Mucosa of rectum (tissue), 2 donors: ENCODE data around the gene SERPINB13.
"Not testable (repeated sequence)": the region's sequence is repeated elsewhere in the genome, so short reads cannot be mapped to it uniquely, and the experiment has no call there.

ENCODE experiments used
- H3K27ac ChIP-seq, 2 donors: one replicate each; pipeline ENCODE4 v1.7.0; 2013; ENCODE audit warnings: inconsistent platforms in 2 of 2, low read depth in 2 of 2, low read length in 2 of 2
- H3K27me3 ChIP-seq, 2 donors: one replicate each; pipeline ENCODE4 v1.7.0; 2013; ENCODE audit warnings: low read length in 2 of 2; ENCODE audit not compliant: control insufficient read depth in 2 of 2, insufficient read depth in 2 of 2
- H3K36me3 ChIP-seq, 2 donors: one replicate each; pipeline ENCODE4 v1.7.0; 2013; ENCODE audit warnings: low read length in 2 of 2; ENCODE audit not compliant: control insufficient read depth in 2 of 2, insufficient read depth in 2 of 2
- H3K4me1 ChIP-seq, 2 donors: one replicate each; pipeline ENCODE4 v1.7.0; 2013; ENCODE audit warnings: low read length in 2 of 2, mild to moderate bottlenecking in 1 of 2; ENCODE audit not compliant: control insufficient read depth in 2 of 2, insufficient read depth in 2 of 2
- H3K4me3 ChIP-seq, 2 donors: one replicate each; pipeline ENCODE4 v1.7.0; 2013; ENCODE audit warnings: low read length in 2 of 2
- H3K9ac ChIP-seq, 2 donors: one replicate each; pipeline ENCODE4 v1.7.0; 2013; ENCODE audit warnings: low read length in 2 of 2, low read depth in 1 of 2, mild to moderate bottlenecking in 1 of 2
- H3K9me3 ChIP-seq, 2 donors: one replicate each; pipeline ENCODE4 v1.7.0; 2013; ENCODE audit warnings: low read length in 2 of 2; ENCODE audit not compliant: control insufficient read depth in 2 of 2
- donor health status: healthy.
- donor health status: Normal muscosa, but diverticular disease.

Gene SERPINB13

GRCh38 chr18:63613420-63613819 lies 26.3 kb downstream of the SERPINB13 start:
- Histone ChIP-seq H3K4me1 (no peaks in the 10 kb centered on the region), H3K4me3 (no peak overlapping the region), H3K36me3 (no peaks in the 10 kb centered on the region), H3K9ac (no peak overlapping the region), H3K9me3 (no peaks in the 10 kb centered on the region), H3K27ac (no peak overlapping the region), H3K27me3 (no peaks in the 10 kb centered on the region)

- Histone ChIP-seq H3K9me3 (no peaks in the 10 kb centered on the region), H3K4me3 (no peak overlapping the region), H3K36me3 (no peaks in the 10 kb centered on the region), H3K27ac (no peak overlapping the region), H3K9ac (no peak overlapping the region), H3K27me3 (no peaks in the 10 kb centered on the region), H3K4me1 (no peaks in the 10 kb centered on the region)
These were observed 30.1 kb downstream of the SERPINB13 start for GRCh38 chr18:63617049-63617914.

GRCh38 chr18:63617915-63618234 lies 30.7 kb downstream of the SERPINB13 start:
- no peaks in the 10 kb centered on the region for H3K36me3 ChIP-seq
- no peaks in the 10 kb centered on the region for H3K9me3 ChIP-seq
- no peak overlapping the region for H3K27ac ChIP-seq
- H3K27me3 ChIP-seq = no peaks in the 10 kb centered on the region
- H3K4me1 ChIP-seq = no peaks in the 10 kb centered on the region
- H3K4me3 ChIP-seq = no peak overlapping the region
- H3K9ac ChIP-seq = no peak overlapping the region

- H3K36me3 ChIP-seq = no peaks in the 10 kb centered on the region
These were observed 32.5 kb downstream of the SERPINB13 start for GRCh38 chr18:63619661-63620060.

GRCh38 chr18:63624863-63625262 lies 37.7 kb downstream of the SERPINB13 start:
- no peak overlapping the region for H3K27ac ChIP-seq
- H3K9ac ChIP-seq = no peak overlapping the region
- H3K4me1 ChIP-seq = no peaks in the 10 kb centered on the region
- no peaks in the 10 kb centered on the region for H3K27me3 ChIP-seq
- peaks cover 0 to 3% of the 10 kb centered on the region in 2 donors for H3K9me3 ChIP-seq
- no peak overlapping the region for H3K4me3 ChIP-seq
- no peaks in the 10 kb centered on the region for H3K36me3 ChIP-seq

More at GRCh38 chr18:63619661-63620060, 32.5 kb downstream of the SERPINB13 start:
- Histone ChIP-seq H3K9me3 (peaks cover 0 to 3% of the 10 kb centered on the region in 2 donors), H3K27ac (no peak overlapping the region), H3K27me3 (no peaks in the 10 kb centered on the region), H3K4me3 (no peak overlapping the region), H3K9ac (no peak overlapping the region), H3K4me1 (no peaks in the 10 kb centered on the region)

- H3K27ac ChIP-seq = no peak overlapping the region
- no peak overlapping the region for H3K4me3 ChIP-seq
- no peaks in the 10 kb centered on the region for H3K36me3 ChIP-seq
- no peaks in the 10 kb centered on the region for H3K4me1 ChIP-seq
- H3K27me3 ChIP-seq = no peaks in the 10 kb centered on the region
- H3K9me3 ChIP-seq = peaks cover 0 to 3% of the 10 kb centered on the region in 2 donors
- H3K9ac ChIP-seq = no peak overlapping the region
These were observed 39.3 kb downstream of the SERPINB13 start for GRCh38 chr18:63626431-63626830.

GRCh38 chr18:63627819-63628218 lies 40.7 kb downstream of the SERPINB13 start:
- Histone ChIP-seq H3K9me3 (peaks cover 0 to 3% of the 10 kb centered on the region in 2 donors), H3K4me1 (no peaks in the 10 kb centered on the region), H3K36me3 (no peaks in the 10 kb centered on the region), H3K27ac (no peak overlapping the region), H3K27me3 (no peaks in the 10 kb centered on the region), H3K4me3 (no peak overlapping the region), H3K9ac (no peak overlapping the region)

GRCh38 chr18:63637703-63638102 lies 50.6 kb downstream of the SERPINB13 start:
- H3K4me3 ChIP-seq = no peak overlapping the region
- no peaks in the 10 kb centered on the region for H3K27me3 ChIP-seq
- no peak overlapping the region for H3K9ac ChIP-seq
- no peak overlapping the region for H3K27ac ChIP-seq
- H3K36me3 ChIP-seq = no peaks in the 10 kb centered on the region
- no peaks in the 10 kb centered on the region for H3K4me1 ChIP-seq
- no peaks in the 10 kb centered on the region for H3K9me3 ChIP-seq

GRCh38 chr18:63641157-63641680 lies 54.1 kb downstream of the SERPINB13 start:
- not testable (repeated sequence) for H3K36me3 ChIP-seq, H3K27ac ChIP-seq, H3K9me3 ChIP-seq, H3K4me3 ChIP-seq, H3K4me1 ChIP-seq, H3K27me3 ChIP-seq, H3K9ac ChIP-seq

GRCh38 chr18:63642668-63643356 lies 55.7 kb downstream of the SERPINB13 start:
- H3K4me3 ChIP-seq, H3K9me3 ChIP-seq, H3K36me3 ChIP-seq, H3K27me3 ChIP-seq, H3K27ac ChIP-seq, H3K9ac ChIP-seq, H3K4me1 ChIP-seq: not testable (repeated sequence)
